Skeletal muscle tissue (tissue), 4 donors: ENCODE results near the gene TFF3. TPM values are rescaled to one million over a fixed set of nuclear protein-coding genes. Genes with fewer than 3 reads are reported as not detected.

Experiments
- H3K27ac ChIP-seq: one replicate; pipeline ENCODE4 v1.7.0; 2013; ENCODE audit warnings: mild to moderate bottlenecking, low read depth, low read length, inconsistent platforms
- H3K27me3 ChIP-seq, 3 donors: one replicate each; pipeline ENCODE4 v1.7.0; 2013; ENCODE audit warnings: low read length in 3 of 3; ENCODE audit not compliant: control insufficient read depth in 3 of 3, insufficient read depth in 3 of 3
- H3K36me3 ChIP-seq, 3 donors: one replicate each; pipeline ENCODE4 v1.7.0; 2013; ENCODE audit warnings: low read length in 3 of 3; ENCODE audit not compliant: control insufficient read depth in 3 of 3, insufficient read depth in 3 of 3
- H3K4me1 ChIP-seq, 3 donors: one replicate each; pipeline ENCODE4 v1.7.0; 2013; ENCODE audit warnings: low read length in 3 of 3, mild to moderate bottlenecking in 3 of 3; ENCODE audit not compliant: control insufficient read depth in 3 of 3, insufficient read depth in 3 of 3
- H3K4me3 ChIP-seq, 3 donors: one replicate each; pipeline ENCODE4 v1.7.0; 2013; ENCODE audit warnings: low read length in 3 of 3
- H3K9ac ChIP-seq, 3 donors: one replicate each; pipeline ENCODE4 v1.7.0; 2013; ENCODE audit warnings: low read length in 3 of 3, mild to moderate bottlenecking in 3 of 3, moderate library complexity in 2 of 3, low read depth in 1 of 3
- H3K9me3 ChIP-seq, 3 donors: one replicate each; pipeline ENCODE4 v1.7.0; 2013; ENCODE audit warnings: low read length in 3 of 3; ENCODE audit not compliant: control insufficient read depth in 3 of 3
- total RNA-seq: library from RNA; depleted of rRNA; stranded (reverse); fragments of >200 nt; gene quantifications from one replicate; pipeline ENCODE4 v1.2.3, GENCODE V29; 2014
- donor health status: Osteomylitis.

Gene TFF3
- total RNA-seq, 1 donor from 2014 or later: 5.2 TPM

DNA sequence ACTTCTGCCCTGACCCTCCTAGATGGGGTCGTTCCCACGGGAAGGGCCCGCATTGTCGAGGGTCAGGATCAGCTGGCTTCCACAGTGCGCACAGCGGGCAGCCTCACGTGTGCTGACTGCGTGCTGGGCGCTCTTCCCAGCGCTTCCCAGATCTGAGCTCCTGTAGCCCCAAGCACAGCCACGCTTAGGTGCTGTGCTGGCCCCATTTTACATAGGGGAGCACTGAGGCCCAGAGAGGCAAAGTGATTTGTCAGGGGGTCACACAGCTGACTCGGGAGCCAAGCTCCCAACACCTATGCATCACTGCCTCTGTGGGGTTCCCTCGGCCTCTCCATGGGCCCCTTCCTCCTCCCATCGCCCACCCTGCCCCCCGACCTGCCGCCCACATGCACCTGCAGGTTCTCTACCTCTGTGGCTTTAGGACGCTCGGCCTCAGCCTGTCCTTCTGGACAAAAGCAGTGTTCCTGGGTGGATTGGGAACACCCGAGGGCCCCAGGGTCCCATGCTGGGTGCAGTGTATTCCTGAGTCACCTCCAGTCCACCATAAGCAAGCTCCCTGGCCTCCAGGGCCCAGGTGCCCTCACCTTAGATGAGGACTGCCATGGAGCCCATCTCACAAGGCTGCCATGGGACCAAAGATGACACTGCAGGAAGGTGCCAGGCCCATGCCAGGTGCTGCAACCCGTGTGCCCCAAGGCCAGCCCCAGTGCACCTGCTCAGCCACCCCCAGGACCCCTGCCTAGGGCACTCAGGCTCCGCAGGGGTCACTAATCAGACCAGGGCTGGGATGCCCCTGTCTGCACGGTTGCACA, 23.3 kb downstream of the TFF3 start:
- Histone ChIP-seq H3K4me3 (no peak overlapping the region), H3K27me3 (no peaks in the 10 kb centered on the region), H3K9me3 (no peaks in the 10 kb centered on the region), H3K9ac (no peak overlapping the region), H3K36me3 (peaks cover 86 to 94% (median 93%) of the 10 kb centered on the region in 3 donors), H3K4me1 (no peaks in the 10 kb centered on the region), H3K27ac (no peak overlapping the region)

GRCh38 chr21:42291003-42291750, 24.0 kb downstream of the TFF3 start:
- Histone ChIP-seq H3K9ac (no peak overlapping the region), H3K4me1 (no peaks in the 10 kb centered on the region), H3K36me3 (peaks cover 87 to 94% (median 93%) of the 10 kb centered on the region in 3 donors), H3K9me3 (no peaks in the 10 kb centered on the region), H3K27me3 (no peaks in the 10 kb centered on the region), H3K27ac (no peak overlapping the region), H3K4me3 (no peak overlapping the region)

GRCh38 chr21:42290505-42290904, 24.7 kb downstream of the TFF3 start:
- Histone ChIP-seq H3K9me3 (no peaks in the 10 kb centered on the region), H3K9ac (no peak overlapping the region), H3K4me3 (no peak overlapping the region), H3K4me1 (no peaks in the 10 kb centered on the region), H3K36me3 (peaks cover 84 to 94% (median 93%) of the 10 kb centered on the region in 3 donors), H3K27ac (no peak overlapping the region), H3K27me3 (no peaks in the 10 kb centered on the region)

DNA sequence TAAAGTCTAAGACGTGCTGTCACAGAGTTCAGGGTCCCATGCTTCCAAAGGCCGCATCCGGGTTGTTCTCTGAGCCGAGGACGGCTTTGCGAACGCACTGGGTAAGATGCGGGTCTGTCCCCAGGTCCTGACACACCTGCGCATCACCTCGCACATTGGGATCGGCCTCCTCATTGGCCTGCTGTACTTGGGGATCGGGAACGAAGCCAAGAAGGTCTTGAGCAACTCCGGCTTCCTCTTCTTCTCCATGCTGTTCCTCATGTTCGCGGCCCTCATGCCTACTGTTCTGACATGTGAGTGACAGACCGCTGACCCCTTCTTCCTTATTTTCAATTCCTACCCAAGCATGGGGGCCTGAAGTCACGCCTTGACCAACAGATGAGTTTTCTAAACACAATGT, 25.3 kb downstream of the TFF3 start:
- peaks cover 81 to 95% (median 92%) of the 10 kb centered on the region in 3 donors for H3K36me3 ChIP-seq

GRCh38 chr21:42288962-42289361, 26.2 kb downstream of the TFF3 start:
- Histone ChIP-seq H3K4me3 (no peak overlapping the region), H3K9ac (no peak overlapping the region), H3K27ac (no peak overlapping the region), H3K36me3 (peaks cover 79 to 94% (median 89%) of the 10 kb centered on the region in 3 donors), H3K4me1 (no peaks in the 10 kb centered on the region), H3K9me3 (no peaks in the 10 kb centered on the region), H3K27me3 (no peaks in the 10 kb centered on the region)

More for the DNA sequence above, 25.3 kb downstream of the TFF3 start:
- H3K4me1 ChIP-seq: no peaks in the 10 kb centered on the region
- H3K9ac ChIP-seq: no peak overlapping the region
- H3K9me3 ChIP-seq: no peaks in the 10 kb centered on the region
- no peak overlapping the region for H3K4me3 ChIP-seq
- H3K27me3 ChIP-seq: no peaks in the 10 kb centered on the region
- H3K27ac ChIP-seq: no peak overlapping the region

DNA sequence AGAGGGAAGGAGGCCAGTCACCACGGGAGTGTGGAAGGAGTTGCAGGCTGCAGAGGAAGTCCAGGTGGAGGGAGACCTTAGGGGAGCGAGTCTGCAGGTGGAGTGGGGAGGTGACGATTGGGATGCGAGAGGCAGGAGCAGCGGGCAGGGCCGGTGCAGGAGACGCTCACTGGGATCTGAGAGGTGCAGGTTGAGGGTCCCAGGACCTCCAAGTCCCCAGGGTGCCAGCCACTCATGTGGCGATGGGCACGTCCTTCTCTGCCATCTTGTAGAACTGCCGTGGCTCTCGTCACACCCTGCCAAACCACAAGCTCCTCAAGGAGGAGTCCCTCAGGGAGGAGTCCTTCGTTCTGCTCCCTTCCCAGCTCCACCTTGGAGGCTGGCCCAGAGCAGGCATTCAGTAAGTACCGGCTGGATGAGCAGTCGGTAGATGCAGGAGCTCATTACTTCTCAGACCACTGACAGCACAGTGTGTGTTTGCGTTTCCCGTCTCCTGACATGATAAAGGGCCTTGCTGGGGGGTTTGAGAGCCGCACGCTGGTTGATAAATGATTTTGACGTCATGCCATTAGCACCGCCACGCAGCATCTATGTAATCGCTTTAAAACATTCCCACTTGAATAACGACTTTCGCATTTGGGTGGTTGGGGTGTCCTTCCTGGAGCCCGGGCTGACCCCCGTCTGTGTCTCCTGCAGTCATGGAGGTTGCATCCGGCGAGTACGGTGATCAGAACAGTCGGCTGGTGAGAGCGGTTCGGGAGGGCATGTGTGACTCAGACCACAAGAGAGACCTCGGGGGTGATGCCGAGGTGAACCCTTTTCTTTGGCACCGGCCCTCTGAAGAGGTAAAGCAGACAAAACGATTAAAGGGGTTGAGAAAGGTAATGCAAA, 27.8 kb downstream of the TFF3 start:
- Histone ChIP-seq H3K9me3 (no peaks in the 10 kb centered on the region), H3K4me3 (no peak overlapping the region), H3K36me3 (peaks cover 77 to 89% (median 83%) of the 10 kb centered on the region in 3 donors), H3K27ac (no peak overlapping the region), H3K9ac (no peak overlapping the region), H3K27me3 (no peaks in the 10 kb centered on the region), H3K4me1 (no peaks in the 10 kb centered on the region)

GRCh38 chr21:42286416-42286815, 28.8 kb downstream of the TFF3 start:
- H3K27ac ChIP-seq: no peak overlapping the region
- H3K4me1 ChIP-seq: no peaks in the 10 kb centered on the region
- H3K27me3 ChIP-seq: no peaks in the 10 kb centered on the region
- H3K9me3 ChIP-seq: no peaks in the 10 kb centered on the region
- no peak overlapping the region for H3K4me3 ChIP-seq
- peak overlapping the region in 1 of 3 donors; percentile 3 for H3K9ac ChIP-seq
- peaks cover 78 to 90% (median 84%) of the 10 kb centered on the region in 3 donors for H3K36me3 ChIP-seq

DNA sequence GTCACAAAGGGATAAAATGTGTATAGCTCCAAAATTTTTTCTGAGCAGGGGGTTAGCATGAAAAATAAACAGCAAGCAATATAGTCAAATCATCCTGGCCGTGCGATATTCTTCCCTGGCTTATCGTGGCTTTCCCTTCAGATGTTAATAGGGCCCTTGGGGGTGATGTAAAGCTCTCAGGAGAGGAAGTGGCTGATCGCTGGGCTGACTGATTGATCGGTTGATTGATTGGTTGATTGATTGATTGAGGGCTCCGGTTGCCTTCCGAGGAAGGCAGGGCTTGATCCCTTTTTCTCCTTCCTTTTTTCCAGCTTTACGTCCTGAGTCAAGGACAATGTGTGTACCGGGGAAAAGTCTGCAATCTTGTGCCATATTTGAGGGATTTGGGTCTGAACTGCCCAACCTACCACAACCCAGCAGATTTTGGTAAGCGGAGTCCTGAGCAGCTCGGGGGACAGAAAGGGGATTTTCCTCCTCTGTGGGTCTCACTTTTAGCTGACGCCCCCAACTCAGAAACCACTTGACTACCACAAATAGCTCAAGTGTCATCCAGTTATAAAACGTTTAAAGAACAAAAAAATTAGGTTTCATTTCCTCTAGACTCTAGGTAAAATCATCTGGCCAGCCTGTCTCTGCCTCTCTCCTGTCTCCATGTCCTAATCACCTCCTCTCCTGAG, 29.5 kb downstream of the TFF3 start:
- no peaks in the 10 kb centered on the region for H3K27me3 ChIP-seq
- H3K4me3 ChIP-seq: no peak overlapping the region
- no peak overlapping the region for H3K27ac ChIP-seq
- H3K9me3 ChIP-seq: no peaks in the 10 kb centered on the region
- H3K36me3 ChIP-seq: peaks cover 75 to 90% (median 84%) of the 10 kb centered on the region in 3 donors
- H3K4me1 ChIP-seq: no peaks in the 10 kb centered on the region
- H3K9ac ChIP-seq: no peak overlapping the region

- Histone ChIP-seq H3K9me3 (no peaks in the 10 kb centered on the region), H3K9ac (no peak overlapping the region), H3K27me3 (no peaks in the 10 kb centered on the region), H3K27ac (no peak overlapping the region), H3K4me1 (no peaks in the 10 kb centered on the region), H3K4me3 (no peak overlapping the region), H3K36me3 (peaks cover 70 to 86% (median 75%) of the 10 kb centered on the region in 3 donors)
Measured at GRCh38 chr21:42282715-42283114, 32.5 kb downstream of the TFF3 start.
